BE2C (cell line): ENCODE results near the gene TMEM203.
A peak's percentile ranks its signal among the peaks of the same experiment; 100 is the strongest.

Experiments
- DNase-seq: peaks from one replicate; pipeline ENCODE4 v3.0.0-alpha.2; 2020
- H3K27me3 ChIP-seq: fragments of 250-450 bp; sonication (Bioruptor Pico); 2 replicates; pipeline ENCODE4 v1.5.1; 2020; ENCODE audit warnings: mild to moderate bottlenecking
- H3K36me3 ChIP-seq: fragments of 250-450 bp; sonication (Bioruptor Pico); 2 replicates; pipeline ENCODE4 v1.5.1; 2020; ENCODE audit warnings: mild to moderate bottlenecking
- H3K4me1 ChIP-seq: fragments of 250-450 bp; sonication (Bioruptor Pico); 2 replicates; pipeline ENCODE4 v1.5.1; 2020
- H3K4me3 ChIP-seq: 2 replicates; pipeline ENCODE4 v1.5.1; 2011; ENCODE audit warnings: low read depth, low read length
- H3K9me3 ChIP-seq: fragments of 250-450 bp; sonication (Bioruptor Pico); 2 replicates; pipeline ENCODE4 v1.5.1; 2020
- TF ChIP-seq, protein P1 (sequence below): IDR thresholded peaks from 2 replicates; pipeline ENCODE4 v1.5.1; 2012; ENCODE audit warnings: mild to moderate bottlenecking, low read depth, low read length

The TMEM203 gene

DNA sequence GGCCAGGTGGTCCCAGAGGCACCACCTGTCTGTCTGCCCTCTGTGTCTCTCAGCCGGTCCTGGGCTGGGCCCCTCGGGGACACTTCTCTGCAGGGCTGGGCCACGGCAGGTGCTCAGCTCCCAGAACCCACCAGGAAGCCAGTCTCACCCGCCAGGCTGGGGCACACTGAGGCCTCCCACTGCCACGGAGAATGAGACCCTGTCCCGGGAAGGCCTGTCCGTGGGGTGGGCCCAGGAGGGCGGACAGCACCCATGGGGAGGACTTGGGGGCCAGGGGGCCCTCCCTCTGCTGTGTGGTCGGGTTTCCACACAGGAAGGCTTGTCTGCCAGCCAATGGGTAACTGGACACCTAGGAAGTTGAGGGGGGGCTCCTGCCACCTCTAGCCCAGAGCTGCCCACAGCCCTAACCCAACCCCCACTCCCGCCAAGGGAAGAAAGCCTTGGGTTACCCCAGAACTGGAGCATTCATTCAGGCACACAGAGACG is 31.5 kb upstream of the TMEM203 start:
- DNase-seq = no peak

DNA sequence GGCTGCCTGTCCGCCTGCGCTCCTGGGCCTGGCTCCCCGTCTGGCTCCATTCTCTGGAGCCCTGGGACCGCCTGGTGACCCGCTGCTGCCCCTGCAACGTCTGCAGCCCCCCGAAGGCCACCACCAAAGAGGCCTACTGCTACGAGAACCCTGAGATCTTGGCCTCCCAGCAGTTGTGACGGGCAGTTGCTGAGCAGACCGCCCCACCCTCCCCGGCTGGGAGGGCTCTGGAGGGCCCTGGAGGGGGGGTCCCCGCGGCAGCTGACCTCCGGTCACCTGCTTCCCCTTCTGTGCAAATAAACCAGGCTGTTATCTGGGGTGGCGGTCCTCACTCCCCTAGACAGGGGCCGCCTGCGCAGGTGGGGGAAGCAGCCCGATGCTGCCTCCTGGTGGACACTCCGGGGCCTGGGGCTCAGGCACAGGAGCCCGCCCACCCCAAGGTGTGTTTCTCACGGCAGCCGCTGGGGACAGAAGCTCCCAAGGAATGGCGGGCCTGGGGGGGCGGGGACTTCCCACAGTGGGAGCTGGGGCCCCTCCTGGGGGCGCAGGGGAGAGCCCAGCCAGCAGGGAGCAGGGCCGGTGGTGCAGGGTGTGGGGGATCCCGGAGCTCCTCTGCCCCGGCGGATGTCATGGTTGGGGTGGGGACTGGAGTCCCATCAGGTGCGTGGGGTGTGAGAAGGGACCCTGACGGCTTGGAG is 30.9 kb upstream of the TMEM203 start:
- DNase-seq = peak; percentile 94
- Histone ChIP-seq H3K27me3 (no peaks in the 10 kb centered on the region), H3K9me3 (no peaks in the 10 kb centered on the region), H3K4me3 (no peak overlapping the region), H3K4me1 (peaks cover 4% of the 10 kb centered on the region), H3K36me3 (no peaks in the 10 kb centered on the region)
- TF ChIP-seq, protein P1, sequence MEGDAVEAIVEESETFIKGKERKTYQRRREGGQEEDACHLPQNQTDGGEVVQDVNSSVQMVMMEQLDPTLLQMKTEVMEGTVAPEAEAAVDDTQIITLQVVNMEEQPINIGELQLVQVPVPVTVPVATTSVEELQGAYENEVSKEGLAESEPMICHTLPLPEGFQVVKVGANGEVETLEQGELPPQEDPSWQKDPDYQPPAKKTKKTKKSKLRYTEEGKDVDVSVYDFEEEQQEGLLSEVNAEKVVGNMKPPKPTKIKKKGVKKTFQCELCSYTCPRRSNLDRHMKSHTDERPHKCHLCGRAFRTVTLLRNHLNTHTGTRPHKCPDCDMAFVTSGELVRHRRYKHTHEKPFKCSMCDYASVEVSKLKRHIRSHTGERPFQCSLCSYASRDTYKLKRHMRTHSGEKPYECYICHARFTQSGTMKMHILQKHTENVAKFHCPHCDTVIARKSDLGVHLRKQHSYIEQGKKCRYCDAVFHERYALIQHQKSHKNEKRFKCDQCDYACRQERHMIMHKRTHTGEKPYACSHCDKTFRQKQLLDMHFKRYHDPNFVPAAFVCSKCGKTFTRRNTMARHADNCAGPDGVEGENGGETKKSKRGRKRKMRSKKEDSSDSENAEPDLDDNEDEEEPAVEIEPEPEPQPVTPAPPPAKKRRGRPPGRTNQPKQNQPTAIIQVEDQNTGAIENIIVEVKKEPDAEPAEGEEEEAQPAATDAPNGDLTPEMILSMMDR = peak; percentile 95

More for the DNA sequence above, 31.5 kb upstream of the TMEM203 start:
- H3K4me1 ChIP-seq = peaks cover 4% of the 10 kb centered on the region
- H3K9me3 ChIP-seq = no peaks in the 10 kb centered on the region
- TF ChIP-seq, protein P1 = no peak
- H3K36me3 ChIP-seq = peaks cover 3% of the 10 kb centered on the region
- no peak overlapping the region for H3K4me3 ChIP-seq
- no peaks in the 10 kb centered on the region for H3K27me3 ChIP-seq

DNA sequence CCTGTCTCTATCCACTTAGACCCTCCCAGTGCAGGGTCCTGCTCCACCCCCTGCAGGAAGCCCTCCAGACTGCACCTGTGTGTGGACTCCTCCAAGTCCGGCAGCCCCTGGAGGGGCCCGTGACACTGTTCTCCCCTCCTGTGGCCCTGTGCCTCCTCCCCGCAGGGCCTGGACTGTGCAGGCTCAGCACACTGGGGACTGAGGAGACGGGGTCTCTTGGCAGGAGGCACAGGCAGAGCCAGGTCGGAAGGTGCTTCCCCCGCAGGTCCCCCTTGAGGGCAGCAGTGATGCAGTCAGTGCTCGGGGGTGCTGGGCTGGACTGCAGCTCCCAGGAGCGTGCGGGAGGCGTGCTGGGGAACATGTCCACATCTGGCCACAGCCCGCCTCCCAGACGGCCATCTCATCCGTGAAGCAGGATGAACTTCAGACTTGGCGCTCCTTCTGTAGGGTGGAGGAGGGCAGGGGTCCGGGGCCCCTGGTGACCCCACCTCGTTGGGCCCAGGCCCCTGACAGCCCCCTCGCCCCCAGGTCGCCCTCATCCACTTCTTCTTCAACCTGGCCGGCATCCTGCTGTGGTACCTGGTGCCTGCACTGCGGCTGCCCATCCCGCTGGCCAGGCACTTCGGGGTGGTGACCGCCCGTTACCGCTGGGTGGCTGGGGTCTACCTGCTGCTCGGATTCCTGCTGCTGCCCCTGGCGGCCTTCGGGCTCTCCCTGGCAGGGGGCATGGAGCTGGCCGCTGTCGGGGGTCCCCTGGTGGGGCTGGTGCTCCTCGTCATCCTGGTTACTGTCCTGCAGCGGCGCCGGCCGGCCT is 30.2 kb upstream of the TMEM203 start:
- no peaks in the 10 kb centered on the region for H3K36me3 ChIP-seq
- DNase-seq = no peak
- TF ChIP-seq, protein P1 = peak; percentile 25
- H3K9me3 ChIP-seq = no peaks in the 10 kb centered on the region
- H3K4me1 ChIP-seq = peaks cover 4% of the 10 kb centered on the region
- H3K27me3 ChIP-seq = no peaks in the 10 kb centered on the region
- H3K4me3 ChIP-seq = no peak overlapping the region

DNA sequence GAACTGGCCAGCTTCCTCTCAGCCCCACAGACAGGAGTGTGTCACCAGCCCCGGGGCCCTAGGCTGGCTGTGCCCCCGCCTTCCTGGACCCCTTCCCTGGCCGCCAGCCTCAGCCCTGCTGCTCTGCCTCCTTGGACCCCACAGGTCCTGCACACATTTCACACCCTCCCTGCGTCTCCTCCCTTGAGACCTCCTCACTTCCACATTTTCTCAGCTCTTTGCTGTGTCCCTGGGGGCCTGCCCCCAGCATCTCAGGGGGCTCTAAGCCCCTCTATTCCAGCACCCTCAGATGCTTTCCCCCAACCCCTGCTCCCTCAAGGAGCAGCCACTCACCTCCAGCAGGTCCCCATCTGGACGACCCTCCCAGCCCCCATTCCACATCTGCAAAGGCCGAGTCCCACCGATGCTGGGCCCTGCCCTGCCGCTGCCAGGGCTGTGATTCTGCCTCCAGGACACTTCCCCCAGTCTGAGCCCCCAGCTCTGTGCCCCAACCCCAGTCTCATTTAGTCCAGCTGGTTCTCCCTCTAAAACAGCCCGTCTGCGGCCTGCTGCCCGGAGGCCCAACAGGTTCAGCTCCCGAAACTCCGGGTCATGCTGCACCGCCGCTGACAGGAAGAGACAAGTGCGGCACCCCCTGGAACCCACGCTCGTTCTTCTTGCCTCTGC is 29.4 kb upstream of the TMEM203 start:
- Histone ChIP-seq H3K9me3 (no peaks in the 10 kb centered on the region), H3K4me1 (peaks cover 4% of the 10 kb centered on the region), H3K36me3 (no peaks in the 10 kb centered on the region), H3K27me3 (no peaks in the 10 kb centered on the region), H3K4me3 (no peak overlapping the region)
- TF ChIP-seq, protein P1 = no peak
- no peak for DNase-seq

DNA sequence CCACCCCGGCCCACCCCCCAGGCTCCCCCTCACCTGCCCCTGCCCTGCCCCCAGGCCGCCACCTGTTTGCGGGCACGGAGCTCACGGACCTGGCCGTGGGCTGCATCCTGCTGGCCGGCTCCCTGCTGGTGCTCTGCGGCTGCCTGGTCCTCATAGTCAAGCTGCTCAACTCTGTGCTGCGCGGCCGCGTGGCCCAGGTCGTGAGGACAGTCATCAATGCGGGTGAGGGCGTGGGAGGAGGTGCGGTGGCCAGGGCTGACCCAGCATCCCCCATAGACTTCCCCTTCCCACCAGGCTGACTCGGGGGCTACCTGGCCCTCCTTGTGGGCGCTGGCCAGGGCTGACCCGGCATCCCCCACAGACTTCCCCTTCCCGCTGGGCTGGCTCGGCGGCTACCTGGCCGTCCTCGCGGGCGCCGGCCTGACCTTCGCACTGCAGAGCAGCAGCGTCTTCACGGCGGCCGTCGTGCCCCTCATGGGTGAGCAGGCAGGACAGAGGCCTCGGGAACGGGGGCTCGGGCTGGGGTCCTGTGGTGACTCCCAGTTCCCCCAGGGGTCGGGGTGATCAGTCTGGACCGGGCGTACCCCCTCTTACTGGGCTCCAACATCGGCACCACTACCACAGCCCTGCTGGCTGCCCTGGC is 28.7 kb upstream of the TMEM203 start:
- Histone ChIP-seq H3K4me1 (peaks cover 7% of the 10 kb centered on the region), H3K36me3 (no peaks in the 10 kb centered on the region), H3K4me3 (no peak overlapping the region), H3K9me3 (no peaks in the 10 kb centered on the region), H3K27me3 (no peaks in the 10 kb centered on the region)
- TF ChIP-seq, protein P1 = no peak
- no peak for DNase-seq
